IMR-90 (cell line): ENCODE measurements around the gene SOS1. TPM values are rescaled to one million over a fixed set of nuclear protein-coding genes. Genes with fewer than 3 reads are reported as not detected.

Source experiments
- ATAC-seq: fragments of 200-7000 bp; cut with Tn5 transposase; 2 replicates; pipeline ENCODE4 v1.9.1; 2020; ENCODE audit warnings: low read depth, mild to moderate bottlenecking, moderate library complexity
- BruUV-seq: library from RNA; stranded (reverse); fragments of 400-500 nt; replicated peaks from 2 replicates; lab custom pipeline; 2021; lab: Mats Ljungman, UMichigan
- CTCF ChIA-PET: fragments of 300-600 bp; formaldehyde crosslinking; extraction: SDS; loops from one replicate; lab custom pipeline; 2021; ENCODE audit warnings: antibody characterized with exemption; lab: Yijun Ruan, JAX
- POLR2A ChIA-PET: fragments of 300-600 bp; sonication (Branson Sonifier 250); formaldehyde crosslinking; loops from one replicate; lab custom pipeline; 2022; ENCODE audit warnings: antibody characterized with exemption; ENCODE audit not compliant: unreplicated experiment; lab: Charles Lee
- DNase-seq: peaks from one replicate; pipeline ENCODE4 v3.0.0; 2013
- H2AFZ ChIP-seq: replicated peaks from 2 replicates; pipeline ENCODE3; 2013; ENCODE audit warnings: low read length, mild to moderate bottlenecking; ENCODE audit not compliant: poor library complexity
- H2AK5ac ChIP-seq: 2 replicates; pipeline ENCODE4 v1.6.1; 2013; ENCODE audit warnings: low read depth, low read length, inconsistent platforms
- H2AK9ac ChIP-seq: replicated peaks from 2 replicates; pipeline ENCODE3; 2013; ENCODE audit warnings: mild to moderate bottlenecking, low read depth, low read length, moderate library complexity; ENCODE audit not compliant: poor library complexity
- H2BK120ac ChIP-seq: 2 replicates; pipeline ENCODE4 v1.6.1; 2013; ENCODE audit warnings: low read depth, low read length, inconsistent platforms
- H2BK15ac ChIP-seq: 3 replicates; pipeline ENCODE4 v1.6.1; 2013; ENCODE audit warnings: low read depth, low read length, inconsistent platforms
- H2BK20ac ChIP-seq: 2 replicates; pipeline ENCODE4 v1.6.1; 2013; ENCODE audit warnings: low read depth, mild to moderate bottlenecking, inconsistent platforms, low read length, moderate library complexity
- H2BK5ac ChIP-seq: 2 replicates; pipeline ENCODE4 v1.6.1; 2013; ENCODE audit warnings: mild to moderate bottlenecking, low read depth, low read length, inconsistent platforms; ENCODE audit not compliant: poor library complexity, severe bottlenecking
- H3K14ac ChIP-seq: replicated peaks from 2 replicates; pipeline ENCODE4 v1.6.1; 2013; ENCODE audit warnings: low read depth, low read length, inconsistent platforms
- H3K18ac ChIP-seq: 2 replicates; pipeline ENCODE4 v1.6.1; 2013; ENCODE audit warnings: low read depth, low read length, control low read depth
- H3K23ac ChIP-seq: 2 replicates; pipeline ENCODE4 v1.6.1; 2013; ENCODE audit warnings: low read depth, low read length, inconsistent platforms
- H3K27ac ChIP-seq: 2 replicates; pipeline ENCODE4 v1.5.1; 2013; ENCODE audit warnings: mild to moderate bottlenecking, control low read depth, low read length; ENCODE audit not compliant: insufficient read depth
- H3K27me3 ChIP-seq: 2 replicates; pipeline ENCODE4 v1.6.1; 2013; ENCODE audit warnings: low read length; ENCODE audit not compliant: control insufficient read depth, insufficient read depth
- H3K36me3 ChIP-seq: 2 replicates; pipeline ENCODE4 v1.6.1; 2013; ENCODE audit warnings: low read length, mixed read lengths; ENCODE audit not compliant: control insufficient read depth, insufficient read depth
- H3K4ac ChIP-seq: 2 replicates; pipeline ENCODE4 v1.6.1; 2013; ENCODE audit warnings: low read depth, low read length, inconsistent platforms
- H3K4me1 ChIP-seq: 2 replicates; pipeline ENCODE4 v1.6.1; 2013; ENCODE audit warnings: low read length, mixed read lengths; ENCODE audit not compliant: control insufficient read depth, insufficient read depth
- H3K4me2 ChIP-seq: 2 replicates; pipeline ENCODE4 v1.6.1; 2013; ENCODE audit warnings: low read depth, mild to moderate bottlenecking, control low read depth, low read length, moderate library complexity
- H3K4me3 ChIP-seq: 2 replicates; pipeline ENCODE4 v1.5.1; 2013; ENCODE audit warnings: low read depth, mild to moderate bottlenecking, control low read depth, low read length, moderate library complexity; ENCODE audit not compliant: insufficient read depth
- H3K56ac ChIP-seq: 2 replicates; pipeline ENCODE4 v1.6.1; 2013; ENCODE audit warnings: low read length, inconsistent platforms; ENCODE audit not compliant: insufficient read depth; ENCODE audit errors: extremely low read depth
- H3K79me1 ChIP-seq, 2 experiments: 2 replicates each; pipeline ENCODE4 v1.6.1; 2013; ENCODE audit warnings: low read length in 2 of 2, inconsistent platforms in 1 of 2, low read depth in 1 of 2
- H3K9ac ChIP-seq: 2 replicates; pipeline ENCODE4 v1.6.1; 2013; ENCODE audit warnings: low read depth, low read length, control low read depth
- H3K9me1 ChIP-seq: 2 replicates; pipeline ENCODE4 v1.6.1; 2013; ENCODE audit warnings: low read length, inconsistent platforms; ENCODE audit not compliant: insufficient read depth
- H3K9me3 ChIP-seq: 2 replicates; pipeline ENCODE4 v1.6.1; 2013; ENCODE audit warnings: low read length; ENCODE audit not compliant: control insufficient read depth, insufficient read depth
- H4K20me1 ChIP-seq: 2 replicates; pipeline ENCODE4 v1.6.1; 2013; ENCODE audit warnings: low read length, inconsistent platforms; ENCODE audit not compliant: insufficient read depth
- H4K5ac ChIP-seq: 2 replicates; pipeline ENCODE4 v1.6.1; 2013; ENCODE audit warnings: mild to moderate bottlenecking, low read depth, low read length, control low read depth
- H4K8ac ChIP-seq, 2 experiments: 2 replicates each; pipeline ENCODE4 v1.6.1; 2013; ENCODE audit warnings: low read depth in 2 of 2, low read length in 2 of 2, control low read depth in 1 of 2, inconsistent platforms in 1 of 2
- H4K91ac ChIP-seq: 2 replicates; pipeline ENCODE4 v1.6.1; 2013; ENCODE audit warnings: low read depth, low read length, inconsistent platforms; ENCODE audit not compliant: insufficient read depth
- BHLHE40 ChIP-seq: fragments of 150-350 bp; IDR thresholded peaks from 2 replicates; pipeline ENCODE4 v1.6.1; 2016; ENCODE audit warnings: mild to moderate bottlenecking, low read depth, low read length
- CEBPB ChIP-seq: IDR thresholded peaks from 2 replicates; pipeline ENCODE4 v1.6.1; 2012; ENCODE audit warnings: low read depth, low read length, improper control_type of control experiment
- CHD1 ChIP-seq: IDR thresholded peaks from 2 replicates; pipeline ENCODE4 v1.6.1; 2012; ENCODE audit warnings: low read depth, low read length, improper control_type of control experiment
- CTCF ChIP-seq: conservative IDR thresholded peaks from 2 replicates; pipeline ENCODE4 v1.5.1; 2012; ENCODE audit warnings: mild to moderate bottlenecking, low read depth, low read length, improper control_type of control experiment
- ELK1 ChIP-seq: fragments of 150-350 bp; IDR thresholded peaks from 2 replicates; pipeline ENCODE4 v1.6.1; 2016; ENCODE audit warnings: low read depth, mild to moderate bottlenecking, low read length, moderate library complexity, borderline replicate concordance
- FOS ChIP-seq: fragments of 150-350 bp; IDR thresholded peaks from 2 replicates; pipeline ENCODE4 v1.6.1; 2016; ENCODE audit warnings: low read depth, low read length
- MAFK ChIP-seq: IDR thresholded peaks from 2 replicates; pipeline ENCODE4 v1.6.1; 2012; ENCODE audit warnings: low read depth, low read length, improper control_type of control experiment
- MAZ ChIP-seq: IDR thresholded peaks from 2 replicates; pipeline ENCODE4 v1.6.1; 2012; ENCODE audit warnings: low read depth, mild to moderate bottlenecking, low read length, improper control_type of control experiment, moderate library complexity, borderline replicate concordance
- MXI1 ChIP-seq: IDR thresholded peaks from 2 replicates; pipeline ENCODE4 v1.6.1; 2012; ENCODE audit warnings: low read depth, mild to moderate bottlenecking, low read length, moderate library complexity, borderline replicate concordance
- NFE2L2 ChIP-seq: fragments of 150-350 bp; IDR thresholded peaks from 2 replicates; pipeline ENCODE4 v1.6.1; 2016; ENCODE audit warnings: low read depth, mild to moderate bottlenecking, low read length
- POLR2A ChIP-seq: IDR thresholded peaks from 2 replicates; pipeline ENCODE4 v1.6.1; 2012; ENCODE audit warnings: mild to moderate bottlenecking, low read depth, low read length
- RAD21 ChIP-seq: IDR thresholded peaks from 2 replicates; pipeline ENCODE4 v1.6.1; 2012; ENCODE audit warnings: low read length, improper control_type of control experiment
- RCOR1 ChIP-seq: IDR thresholded peaks from 2 replicates; pipeline ENCODE4 v1.6.1; 2012; ENCODE audit warnings: mild to moderate bottlenecking, low read length, improper control_type of control experiment; ENCODE audit not compliant: insufficient replicate concordance
- SMC3 ChIP-seq: fragments of 150-350 bp; IDR thresholded peaks from 2 replicates; pipeline ENCODE4 v1.6.1; 2016; ENCODE audit warnings: low read depth, mild to moderate bottlenecking, antibody characterized with exemption, low read length, moderate library complexity
- USF2 ChIP-seq: fragments of 150-350 bp; IDR thresholded peaks from 2 replicates; pipeline ENCODE4 v1.6.1; 2017; ENCODE audit warnings: mild to moderate bottlenecking, antibody characterized with exemption, low read length, low read depth
- WGBS, 2 experiments: methylation state at CpG; one replicate each; pipeline versions ENCODE4 v1.1.5 to v1.1.7; 2013; ENCODE audit warnings: missing lambda C conversion rate in 2 of 2; ENCODE audit not compliant: insufficient read length in 1 of 2; ENCODE audit errors: extremely low coverage in 2 of 2; 5-methylcytosine and 5-hydroxymethylcytosine counted together
- dilution Hi-C: fragments of 300-500 bp; cut with HindIII; formaldehyde crosslinking; loops from one replicate; pipeline ENCODE4 v1.14.3; 2018; ENCODE audit warnings: low sequenced_read_pairs; ENCODE audit not compliant: unreplicated experiment
- in situ Hi-C: fragments of 300-500 bp; cut with MboI; formaldehyde crosslinking; loops from 3 replicates; pipeline ENCODE4 v1.14.3; 2019; ENCODE audit warnings: low sequenced_read_pairs, inconsistent platforms, mixed read lengths
- intact Hi-C: fragments of 100-400 bp; cut with micrococcal nuclease; formaldehyde crosslinking; loops from 2 replicates; pipeline ENCODE4 v1.10.0; 2022
- polyA plus RNA-seq, 3 experiments: library from polyadenylated mRNA; depleted of rRNA; stranded (reverse); fragments of >200 nt; gene quantifications; 2 replicates each; pipeline ENCODE4 v1.2.3, GENCODE V29; 2012; ENCODE audit warnings: low replicate concordance in 1 of 3
- total RNA-seq: library from RNA; depleted of rRNA; stranded (reverse); fragments of >200 nt; gene quantifications from 2 replicates; pipeline ENCODE4 v1.2.3, GENCODE V29; 2012

Gene SOS1
- total and polyA plus RNA-seq, 2 of the 4 experiments (the other 2 are of a cell fraction), result 8.2 to 11.2 TPM

GRCh38 chr2:39164089-39164488, 43.2 kb upstream of the SOS1 start:
- Histone ChIP-seq H3K23ac (no peak overlapping the region), H2BK15ac (no peak overlapping the region), H4K5ac (no peak overlapping the region), H3K14ac (no peak overlapping the region), H4K20me1 (no peaks in the 10 kb centered on the region), H3K36me3 (no peaks in the 10 kb centered on the region), H3K79me1 (no peaks in the 10 kb centered on the region), H3K18ac (no peak overlapping the region), H3K27ac (no peak overlapping the region), H2BK120ac (no peak overlapping the region), H3K56ac (no peak overlapping the region), H3K4me1 (peaks cover 1% of the 10 kb centered on the region; the same call in 1 of the 2 replicates), H3K9me1 (no peaks in the 10 kb centered on the region), H3K27me3 (no peaks in the 10 kb centered on the region), H3K4ac (no peak overlapping the region), H3K4me2 (no peak overlapping the region), H3K9ac (no peak overlapping the region), H4K8ac (no peak overlapping the region), H3K9me3 (no peaks in the 10 kb centered on the region), H2AK5ac (no peak overlapping the region), H2BK5ac (no peak overlapping the region), H2AFZ (no peak overlapping the region), H3K4me3 (no peak overlapping the region), H2AK9ac (no peak overlapping the region), H4K91ac (no peak overlapping the region), H2BK20ac (no peak overlapping the region)
- POLR2A ChIA-PET, result no interaction called here
- ATAC-seq, result no peak
- CTCF ChIA-PET, result no interaction called here
- no peak for DNase-seq
- in situ Hi-C loops (no loop called here), dilution Hi-C loops (no loop called here), intact Hi-C loops (loop anchor here (2.0 kb wide), 1 partner anchor 27 kb away; no protein-coding TSS in a partner anchor)
- WGBS, 2 experiments, result 85% methylated on average over 3 of the region's 4 CpGs; no CpG with 5 or more reads in 1 of the 2 experiments
- BruUV-seq, result no TSS peak
- TF ChIP-seq SMC3 (no peak), POLR2A (no peak), BHLHE40 (no peak), RCOR1 (no peak), USF2 (no peak), CEBPB (no peak), RAD21 (no peak), MXI1 (no peak), MAFK (no peak), FOS (no peak), ELK1 (no peak), MAZ (no peak), CHD1 (no peak), NFE2L2 (no peak), CTCF (no peak)
